A172 (cell line): ENCODE results near the gene KSR2. TPM values are rescaled to one million over a fixed set of nuclear protein-coding genes. Genes with fewer than 3 reads are reported as not detected.
A peak's percentile ranks its signal among the peaks of the same experiment; 100 is the strongest.

Experiments
- DNase-seq: peaks from one replicate; pipeline ENCODE4 v3.0.0-alpha.2; 2015; ENCODE audit warnings: low spot score
- total RNA-seq: library from RNA; depleted of rRNA; stranded (reverse); fragments of >200 nt; shearing (Covaris generic); gene quantifications from 2 replicates; pipeline ENCODE4 v1.2.3, GENCODE V29; 2014

KSR2 gene
- total RNA-seq, 1 experiment from 2014 or later, result 0.10 TPM

DNA sequence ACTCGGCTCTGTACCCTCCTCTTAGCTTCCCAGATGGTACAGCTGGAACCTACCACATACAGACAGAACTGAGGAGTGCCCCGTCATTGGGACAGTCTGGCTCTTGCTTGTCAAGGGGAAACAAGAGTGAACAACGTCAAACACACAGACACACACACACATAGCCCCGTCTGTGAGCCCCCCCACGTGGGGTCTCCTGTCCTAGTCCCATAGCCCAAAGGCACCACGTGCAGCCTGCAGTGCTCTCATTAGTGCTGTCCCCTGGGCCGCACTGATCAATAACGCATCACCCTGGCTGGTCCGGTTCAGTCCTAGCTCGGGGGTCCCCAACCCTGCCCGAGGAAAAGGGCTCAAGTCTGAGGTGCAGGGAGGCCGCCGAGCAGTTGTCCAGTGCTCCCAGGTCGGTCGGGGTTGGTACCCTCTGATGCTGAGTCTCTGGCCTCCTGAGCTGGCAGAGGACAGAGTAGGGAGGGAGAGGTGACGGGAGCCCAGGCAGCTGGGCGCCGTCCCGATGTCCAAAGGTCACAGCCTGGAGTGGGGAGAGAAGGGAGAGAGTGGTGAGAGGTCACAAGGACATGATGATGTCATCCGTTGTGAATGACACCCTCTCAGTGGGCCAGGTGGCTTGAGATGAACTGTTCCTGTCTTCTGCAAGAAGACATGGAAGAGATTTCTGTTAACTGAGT lies 502.0 kb downstream of the KSR2 start:
- DNase-seq, result no peak

DNA sequence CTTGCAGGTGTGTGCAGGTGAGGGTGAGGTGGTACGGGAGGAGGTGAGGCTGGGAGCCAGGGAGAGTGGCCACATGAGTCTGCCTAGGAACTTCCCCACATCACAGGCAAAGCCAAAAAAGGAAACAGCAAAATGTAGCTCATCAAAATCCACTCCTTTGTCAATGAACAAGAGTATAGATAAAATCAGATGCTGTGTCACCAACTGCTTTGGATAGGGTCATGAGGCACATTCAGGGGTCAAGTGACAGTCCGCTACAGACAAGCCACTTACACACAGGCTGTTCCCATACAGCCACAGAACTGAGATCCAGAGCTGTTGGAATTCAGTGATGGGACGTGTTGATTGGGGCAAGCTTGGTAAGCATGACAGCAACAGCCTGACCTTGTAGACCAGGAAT lies 507.1 kb downstream of the KSR2 start:
- DNase-seq, result no peak

DNA sequence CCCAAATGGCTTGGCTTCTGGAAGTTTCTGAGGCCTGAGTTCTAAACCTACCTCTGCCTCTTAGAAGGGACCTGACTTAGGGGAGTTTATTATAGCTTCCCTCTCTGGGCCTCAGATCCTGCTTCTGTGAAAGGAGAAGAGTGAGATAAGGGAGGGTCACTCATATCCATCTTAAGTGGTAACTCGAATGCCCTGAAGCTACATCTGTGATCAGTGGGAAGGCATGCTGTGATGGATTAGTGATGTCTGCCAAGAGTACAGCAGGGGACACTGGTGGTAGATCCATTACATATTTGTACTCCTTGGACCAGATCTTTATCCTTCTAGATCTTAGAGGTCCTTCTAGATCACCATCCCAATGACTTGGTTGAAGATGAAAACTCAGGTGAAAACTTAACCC lies 509.6 kb downstream of the KSR2 start:
- DNase-seq, result no peak

DNA sequence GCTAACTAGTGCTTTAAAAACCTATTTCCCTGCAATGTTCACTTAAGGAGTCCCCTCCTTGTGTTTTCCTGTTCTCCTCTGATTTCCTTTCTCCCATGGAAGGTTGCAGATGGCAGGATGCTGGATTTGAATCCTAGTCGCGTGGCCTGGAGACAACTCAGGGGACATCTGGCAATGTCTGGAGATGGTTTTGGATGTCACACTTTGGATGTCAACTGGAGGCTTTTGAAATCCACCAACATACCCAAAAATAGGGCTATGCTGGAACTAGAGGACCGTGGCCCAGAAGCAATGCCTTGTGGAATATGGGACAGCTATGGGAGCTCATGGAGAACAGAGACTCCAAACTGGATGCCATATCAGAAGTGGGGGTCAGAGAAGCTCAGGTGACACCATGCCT lies 511.6 kb downstream of the KSR2 start:
- DNase-seq, result no peak

DNA sequence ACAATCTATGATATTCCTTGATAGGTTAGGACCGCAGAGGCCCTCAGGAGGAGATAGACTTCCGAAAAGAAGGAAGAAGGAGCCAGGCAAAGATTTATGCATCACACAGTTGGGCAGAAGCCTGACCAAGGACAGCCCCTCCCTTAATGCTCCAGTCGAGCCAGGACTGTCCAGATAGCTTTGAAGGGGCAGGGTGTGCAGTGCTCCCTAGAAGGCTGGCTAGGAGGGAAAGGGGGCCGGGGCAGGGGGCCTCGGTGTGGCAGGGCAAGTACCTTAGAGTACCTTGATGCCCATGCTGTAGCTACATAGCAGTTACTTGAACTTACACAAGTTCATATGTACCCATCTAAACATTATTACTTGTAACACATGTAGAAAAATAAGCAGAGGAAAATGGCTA lies 512.7 kb downstream of the KSR2 start:
- DNase-seq, result no peak

DNA sequence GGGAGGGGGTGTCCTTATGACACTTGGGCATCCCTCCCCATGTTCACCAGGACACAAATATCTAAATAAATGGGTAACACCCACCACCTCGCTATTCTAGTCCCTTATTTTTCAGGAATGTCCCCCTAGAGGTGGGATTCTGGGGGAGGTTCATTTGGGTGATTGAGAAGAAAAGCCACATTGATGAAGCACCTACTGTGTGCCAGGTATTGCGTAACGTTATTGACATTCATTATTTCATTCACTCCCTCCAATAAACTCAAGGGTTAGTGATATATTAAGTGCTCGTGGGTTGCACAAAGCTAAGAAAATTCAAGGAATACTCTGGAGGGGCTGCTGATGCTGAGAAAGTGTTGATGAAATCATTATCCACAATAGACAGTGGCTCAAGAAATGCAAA lies 514.8 kb downstream of the KSR2 start:
- DNase-seq, result no peak

DNA sequence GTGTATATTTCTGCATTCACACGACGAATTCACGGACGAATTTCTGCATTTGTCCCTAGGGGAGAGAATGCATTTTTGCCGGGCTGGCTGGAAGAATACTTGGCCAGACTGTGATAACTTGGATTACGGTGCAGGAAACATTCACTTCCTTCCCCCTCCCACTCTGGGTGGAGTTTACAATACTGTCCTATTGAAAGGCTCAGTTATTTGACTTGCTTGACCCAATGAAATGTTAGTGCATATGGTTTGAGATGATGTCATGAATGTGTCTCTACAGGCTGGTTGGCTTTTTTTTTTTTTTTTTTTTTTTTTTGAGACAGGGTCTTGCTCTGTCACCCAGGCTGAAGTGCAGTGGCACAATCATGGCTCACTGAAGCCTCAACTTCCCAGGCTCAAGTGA lies 516.7 kb downstream of the KSR2 start:
- no peak for DNase-seq

DNA sequence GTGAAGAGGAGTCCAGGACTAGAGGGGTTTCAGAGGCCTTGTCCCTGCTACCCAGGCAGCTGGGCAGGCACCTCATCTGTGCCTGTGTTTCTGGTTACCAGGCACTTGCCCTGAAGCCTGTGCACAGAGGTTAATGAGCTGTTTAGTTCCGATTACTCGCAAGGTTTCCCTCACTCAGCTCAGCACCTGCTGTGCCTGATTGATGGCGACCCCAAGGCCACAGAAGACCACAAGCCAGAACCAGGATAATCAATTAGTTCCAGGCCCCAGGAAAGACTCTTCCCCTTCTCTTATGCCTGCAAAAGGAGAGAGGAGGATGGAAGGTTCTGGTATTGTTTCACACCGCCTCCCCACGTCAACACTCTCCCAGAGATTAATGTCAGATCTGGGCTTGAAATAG lies 518.6 kb downstream of the KSR2 start:
- no peak for DNase-seq

DNA sequence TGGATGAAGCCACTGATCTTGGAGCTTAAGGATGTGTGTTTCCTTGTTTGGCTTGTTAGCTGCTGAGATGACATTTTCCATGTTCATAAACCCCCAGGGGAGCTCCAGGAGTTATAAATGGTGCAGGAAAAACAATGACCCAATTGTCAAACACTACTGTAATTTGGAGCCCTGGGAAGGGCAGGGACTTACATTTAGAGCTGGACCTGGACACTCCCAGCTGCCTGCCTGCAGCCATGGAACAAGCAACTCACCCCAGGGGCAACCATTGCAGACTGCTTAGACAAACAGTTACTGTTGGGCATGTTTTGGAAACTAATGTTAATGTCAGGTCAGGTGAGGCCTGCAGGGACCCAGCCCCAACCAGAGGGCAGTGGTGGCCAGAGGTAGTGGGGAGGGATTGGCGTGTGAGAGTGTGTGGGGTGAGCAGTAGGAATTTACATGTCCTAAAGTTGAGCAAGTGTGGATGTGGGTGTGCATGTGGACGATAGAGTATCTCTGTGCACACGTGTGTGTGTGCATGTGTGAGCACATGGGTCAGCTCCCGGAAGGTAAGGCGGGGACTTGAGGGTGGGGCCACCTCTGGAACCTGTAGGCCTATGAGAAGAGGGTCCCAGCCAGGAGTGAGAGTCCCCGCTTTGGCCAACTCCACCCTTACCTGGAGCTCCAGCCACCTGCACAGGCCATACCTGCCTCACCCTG lies 521.0 kb downstream of the KSR2 start:
- DNase-seq, result no peak

DNA sequence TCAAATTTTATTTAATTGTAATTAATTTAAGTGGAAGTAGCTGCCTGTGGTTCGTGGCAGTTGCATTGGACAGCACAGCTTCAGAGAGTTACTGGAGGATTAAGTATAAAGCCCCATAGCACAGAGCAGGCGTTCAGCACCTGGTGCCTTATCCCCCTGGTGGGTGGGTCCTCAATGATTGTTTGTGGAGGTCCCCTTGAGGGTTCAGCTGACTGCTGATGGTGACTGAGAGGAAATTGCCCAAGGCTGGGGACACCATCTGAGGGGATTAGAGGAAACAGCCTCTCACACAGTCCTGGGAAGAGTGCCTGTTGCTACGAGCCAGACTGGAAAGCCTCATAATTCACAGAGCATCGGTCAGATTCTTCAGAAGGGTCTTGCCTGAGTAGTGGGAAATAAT lies 524.0 kb downstream of the KSR2 start:
- DNase-seq, result no peak

DNA sequence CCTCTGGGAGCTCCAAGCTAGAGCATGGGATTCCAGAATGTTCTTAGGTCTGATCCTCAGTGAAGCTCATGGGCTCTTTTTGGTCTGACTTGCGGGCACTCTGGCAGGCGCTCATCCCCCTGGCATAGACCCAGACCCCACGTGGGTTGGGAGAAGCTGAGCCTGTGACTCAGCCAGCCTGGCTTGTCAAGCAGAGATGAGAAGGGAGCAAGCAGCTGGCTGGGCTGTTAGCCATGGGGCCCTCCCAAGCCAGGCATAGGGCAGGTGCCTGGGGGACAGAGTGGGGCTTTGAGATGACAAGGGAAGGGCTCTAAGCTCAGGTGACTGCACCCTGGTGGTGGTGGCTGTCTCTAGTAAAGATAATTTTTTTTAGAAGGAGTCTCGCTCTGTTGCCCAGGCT lies 527.0 kb downstream of the KSR2 start:
- peak; percentile 62 for DNase-seq

DNA sequence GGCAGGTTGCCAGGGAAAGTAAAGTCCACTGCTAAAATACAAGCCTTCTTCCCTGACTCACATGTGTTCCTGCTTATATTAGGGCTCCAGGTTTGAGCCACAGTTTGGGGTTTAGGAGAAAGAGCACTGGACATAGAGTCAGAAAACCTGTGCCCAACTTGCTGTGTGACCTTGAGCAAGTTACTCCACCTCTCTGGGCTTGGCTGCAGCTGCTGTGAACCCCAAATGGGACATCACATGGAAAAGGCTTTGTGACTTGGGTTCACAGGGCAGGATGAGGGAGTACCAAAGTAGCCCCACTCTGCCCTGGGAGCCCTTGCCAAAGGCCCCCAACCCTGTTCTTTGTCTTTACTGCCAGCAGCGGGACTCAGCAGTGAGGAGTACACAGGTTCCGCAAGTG lies 528.4 kb downstream of the KSR2 start:
- DNase-seq, result no peak

DNA sequence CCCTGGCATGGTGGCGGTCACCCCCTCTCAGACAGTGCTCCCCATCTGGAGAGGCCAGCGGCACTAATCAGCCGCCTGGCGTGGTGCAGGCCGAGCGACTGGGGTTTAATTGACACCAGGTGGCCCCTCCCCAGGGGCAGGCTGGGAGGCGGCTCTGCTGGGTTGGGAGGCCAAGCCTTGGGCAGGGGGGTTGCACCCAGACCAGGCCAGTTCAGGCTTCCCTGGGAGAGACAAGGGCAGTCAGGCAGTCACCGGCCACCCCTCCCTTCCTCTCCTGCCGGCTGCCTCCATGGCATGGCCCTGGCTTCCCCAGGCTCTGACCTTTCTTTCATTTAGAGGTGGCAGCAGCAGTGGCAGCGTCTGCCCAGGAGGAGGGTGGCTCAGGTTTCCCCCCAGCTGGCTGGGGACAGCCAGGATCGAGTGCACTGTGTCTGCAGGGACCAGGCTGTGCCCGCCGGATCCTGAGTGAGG lies 529.2 kb downstream of the KSR2 start:
- no peak for DNase-seq

DNA sequence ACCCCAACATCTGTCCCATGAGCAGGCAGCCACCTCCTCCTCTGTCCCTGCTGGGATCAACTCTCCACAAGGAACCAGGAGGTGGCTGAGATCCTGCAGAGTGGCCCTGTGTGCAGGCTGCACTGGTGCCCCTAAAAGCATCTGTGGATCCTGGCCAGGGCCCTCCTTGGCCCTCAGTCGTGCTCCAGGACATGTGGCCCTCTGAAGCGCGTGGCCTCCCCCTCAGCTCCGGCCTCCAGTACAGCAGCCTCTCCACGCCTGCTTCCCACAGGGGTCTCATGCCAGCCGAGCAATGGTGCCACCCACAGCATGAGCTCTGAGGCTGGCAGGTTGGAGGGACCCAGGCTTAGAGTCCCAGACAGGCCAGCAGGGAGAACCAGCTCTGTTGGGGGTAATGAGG lies 530.0 kb downstream of the KSR2 start:
- no peak for DNase-seq

DNA sequence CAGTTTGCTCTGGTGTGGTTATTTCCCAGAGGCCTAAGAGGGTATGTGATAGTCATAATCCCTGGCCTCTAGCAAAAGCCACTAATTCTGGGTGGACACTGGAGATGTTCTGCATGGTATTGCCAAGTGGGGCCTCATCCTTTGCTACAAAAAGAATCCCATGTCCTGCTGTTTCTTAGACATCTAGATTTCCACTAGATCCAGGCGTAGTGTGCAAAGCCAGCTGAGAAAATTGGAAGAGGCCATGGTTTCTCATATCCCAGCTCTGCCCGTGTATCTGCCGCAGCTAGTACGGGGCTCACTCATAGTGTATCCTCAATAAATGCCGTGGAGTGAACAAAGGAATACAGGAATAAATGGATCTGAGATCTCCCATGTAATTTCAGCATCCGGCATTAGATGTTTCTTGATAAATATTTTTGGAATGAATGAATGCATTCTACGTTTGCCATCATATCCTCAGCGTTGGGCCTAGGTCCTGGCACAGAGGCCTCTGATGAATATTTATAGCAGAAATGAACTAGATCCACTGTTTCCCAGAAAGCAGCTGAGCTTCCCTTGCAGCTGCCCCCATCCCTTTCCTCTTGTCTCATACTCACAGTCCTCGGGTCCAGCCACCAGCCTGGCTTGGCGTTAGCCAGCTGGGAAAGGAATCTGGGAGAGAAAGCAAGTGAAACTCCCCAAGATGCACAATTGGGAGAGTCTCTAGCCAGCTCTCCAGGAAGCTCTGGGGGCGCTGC lies 531.1 kb downstream of the KSR2 start:
- DNase-seq, result no peak

DNA sequence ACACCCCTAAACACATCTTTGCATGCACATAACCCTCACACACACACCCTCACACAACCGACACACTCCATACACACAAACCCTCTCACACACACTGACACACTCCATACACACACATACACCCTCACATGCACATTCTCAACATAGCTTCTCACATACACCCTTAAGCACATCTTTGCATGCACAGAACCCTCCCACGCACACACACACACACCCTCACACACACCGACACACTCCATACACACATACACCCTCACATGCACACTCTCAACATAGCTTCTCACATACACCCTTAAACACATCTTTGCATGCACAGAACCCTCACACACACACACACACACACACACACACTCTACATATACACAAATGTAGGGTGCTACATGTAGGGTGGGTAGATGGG lies 534.9 kb downstream of the KSR2 start:
- DNase-seq, result no peak

DNA sequence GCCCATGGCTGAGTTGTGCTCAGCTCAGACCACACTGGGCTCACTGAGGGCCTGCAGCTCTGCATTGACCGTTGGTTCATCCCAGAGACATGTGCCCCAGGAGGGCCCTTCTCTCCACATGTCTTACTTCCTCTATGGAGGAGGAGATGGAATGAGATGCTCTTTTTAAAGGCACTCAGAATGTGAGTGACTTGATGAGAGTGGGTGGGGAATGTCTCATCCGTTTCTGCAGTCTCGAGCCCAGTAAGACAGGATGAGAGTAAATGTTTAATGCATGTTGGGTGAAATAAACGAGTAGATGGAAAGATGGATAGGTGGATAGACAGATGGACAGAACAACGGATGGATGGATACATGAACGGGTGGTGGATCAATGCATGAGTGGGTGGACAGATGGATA lies 538.5 kb downstream of the KSR2 start:
- no peak for DNase-seq

DNA sequence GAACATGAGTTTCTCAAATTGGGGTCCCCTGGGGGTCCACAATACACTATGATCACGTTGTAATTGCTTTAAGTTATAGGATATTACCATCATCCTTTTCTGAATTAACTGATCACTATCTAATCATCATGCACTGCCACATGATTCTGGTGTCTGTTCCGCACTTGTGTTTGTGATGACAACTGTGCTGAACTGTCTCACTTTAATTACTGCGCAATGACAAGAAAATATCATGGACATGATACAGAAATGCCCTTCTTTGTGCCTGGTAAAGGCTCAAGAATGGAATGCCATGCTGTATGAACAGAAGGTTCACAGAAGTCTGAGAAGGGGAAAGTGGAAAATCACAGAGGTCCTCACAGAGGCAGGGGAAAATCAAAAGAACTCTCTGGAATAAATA lies 541.6 kb downstream of the KSR2 start:
- DNase-seq, result no peak

DNA sequence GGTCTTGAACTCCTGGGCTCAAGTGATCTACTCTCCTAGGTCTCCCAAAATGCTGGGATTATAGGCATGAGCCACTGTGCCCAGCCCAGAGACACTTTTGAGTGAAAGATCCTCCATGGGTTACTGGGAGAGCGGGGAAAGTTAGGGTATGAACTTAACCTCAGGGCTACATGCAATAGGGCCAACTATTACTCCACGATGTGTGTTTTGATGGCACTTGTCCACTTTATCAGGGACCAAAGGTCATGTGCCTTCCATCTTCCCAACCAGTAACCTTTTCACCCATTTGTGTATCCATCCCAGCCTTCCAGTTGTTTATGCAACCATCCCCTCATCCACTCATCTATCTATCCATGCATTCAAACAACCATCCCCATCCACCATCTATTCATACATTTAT lies 546.8 kb downstream of the KSR2 start:
- DNase-seq, result no peak

DNA sequence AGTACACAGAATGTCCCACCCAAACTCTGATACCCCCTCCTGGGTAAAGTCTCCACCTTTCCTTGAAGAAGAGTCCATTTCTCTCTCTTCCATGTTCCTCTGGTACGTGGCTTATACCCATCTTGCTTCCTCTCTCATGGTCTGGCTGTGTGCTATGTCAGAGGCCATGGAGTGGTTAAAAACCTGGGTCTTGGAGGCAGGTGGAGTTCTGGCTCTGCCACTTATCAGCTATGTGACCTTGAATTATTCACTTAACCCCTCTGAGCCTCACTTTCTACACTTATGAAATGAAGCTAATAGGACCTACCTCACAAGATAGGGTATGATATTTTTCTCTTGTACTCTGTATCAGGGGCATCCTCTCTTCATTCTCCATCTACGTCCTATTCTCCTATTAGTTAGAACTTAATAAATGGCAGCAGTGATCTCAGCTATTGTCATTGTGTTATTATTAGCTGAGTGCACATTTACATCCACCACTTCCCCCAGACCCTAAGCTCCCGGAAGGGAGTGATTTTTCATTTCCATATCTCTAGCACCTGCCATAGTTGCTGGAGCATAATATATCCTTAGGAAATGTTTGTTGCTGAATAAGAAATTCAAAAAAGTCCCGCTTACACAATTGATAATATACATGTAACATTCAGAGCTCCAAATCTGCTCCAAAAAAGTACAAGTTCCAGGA lies 547.6 kb downstream of the KSR2 start:
- no peak for DNase-seq

DNA sequence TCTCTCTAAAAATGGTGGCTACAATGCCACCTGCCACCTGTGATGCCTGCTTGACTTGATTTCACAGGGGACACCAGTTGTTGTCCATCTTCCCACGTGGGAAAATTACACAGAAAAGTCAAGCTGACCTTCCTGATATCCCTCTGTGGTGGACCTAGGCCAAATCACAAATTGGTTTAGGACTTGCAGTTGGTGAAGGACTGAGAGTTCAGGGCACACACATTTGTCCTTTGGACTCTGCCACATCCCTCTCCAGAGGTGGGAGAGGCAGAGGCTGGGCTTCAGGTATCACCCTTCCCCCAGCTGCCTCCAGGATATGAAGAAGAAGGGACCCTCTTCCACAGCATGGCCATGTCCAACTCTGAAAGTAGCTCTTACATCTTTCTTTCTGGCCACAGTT lies 551.8 kb downstream of the KSR2 start:
- no peak for DNase-seq

DNA sequence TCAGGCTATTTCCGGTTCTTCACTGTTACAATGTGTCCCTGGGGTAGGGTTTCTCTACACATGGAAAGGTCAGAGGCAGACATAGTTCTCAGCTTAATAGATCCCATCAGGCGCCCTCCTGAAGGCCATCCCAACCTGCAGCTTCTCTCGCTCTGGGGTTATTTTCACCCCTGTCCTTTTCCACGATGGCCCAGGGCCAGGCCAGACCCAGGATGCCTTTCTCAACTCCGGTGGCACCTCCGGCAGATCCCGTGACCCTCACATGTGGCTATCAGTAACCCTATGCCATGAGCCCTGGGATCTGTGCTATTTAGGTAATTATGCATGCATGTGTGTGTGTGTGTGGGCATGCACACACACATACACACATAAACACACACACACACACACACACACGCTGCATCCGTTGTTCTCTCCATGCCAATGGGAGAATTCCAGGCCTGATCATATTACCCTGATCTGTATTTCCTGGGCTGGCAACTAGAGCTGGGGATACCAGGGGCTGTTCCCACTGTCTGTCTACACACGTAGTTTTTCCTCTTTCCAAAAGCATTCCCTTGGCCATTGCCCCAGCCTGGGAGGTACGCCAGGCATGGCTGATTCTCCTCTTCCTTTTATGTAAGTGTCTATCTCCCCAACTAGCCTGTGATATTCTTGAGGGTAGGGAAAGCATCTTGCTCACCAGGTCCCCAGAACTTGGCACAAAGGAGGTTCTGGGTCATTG lies 556.2 kb downstream of the KSR2 start:
- DNase-seq, result no peak
